K562 (cell line): Measurements from ENCODE around the gene TUBA1B. TPM values are rescaled to one million over a fixed set of nuclear protein-coding genes. Genes with fewer than 3 reads are reported as not detected.

Experiments
- CBX5 ChIP-seq: IDR thresholded peaks from 2 replicates; pipeline ENCODE4 v1.6.1; 2014; ENCODE audit warnings: low read depth, borderline replicate concordance
- GTF2A2 ChIP-seq: IDR thresholded peaks from 2 replicates; pipeline ENCODE4 v1.6.1; 2016; ENCODE audit warnings: mild to moderate bottlenecking, missing genetic modification characterization, missing compliant biosample characterization
- GTF2E2 ChIP-seq: fragments of 200-800 bp; sonication (Bioruptor generic); IDR thresholded peaks from 2 replicates; pipeline ENCODE4 v1.6.1; 2016; ENCODE audit warnings: missing genetic modification characterization, missing compliant biosample characterization
- NBN ChIP-seq: fragments of 450-650 bp; IDR thresholded peaks from 2 replicates; pipeline ENCODE4 v1.6.1; 2016; ENCODE audit warnings: low read depth, mild to moderate bottlenecking
- PHB ChIP-seq: fragments of 250-450 bp; sonication (Bioruptor Pico); IDR thresholded peaks from 2 replicates; pipeline ENCODE4 v1.5.0; 2021
- RBM14 ChIP-seq: fragments of 200-400 bp; formaldehyde crosslinking; IDR thresholded peaks from 2 replicates; pipeline ENCODE4 v1.6.1; 2018; ENCODE audit warnings: low read depth, mild to moderate bottlenecking, low read length, moderate library complexity, borderline replicate concordance; ENCODE audit not compliant: insufficient read depth
- RBM15 ChIP-seq: fragments of 200-400 bp; formaldehyde crosslinking; IDR thresholded peaks from 2 replicates; pipeline ENCODE4 v1.6.1; 2018; ENCODE audit warnings: mild to moderate bottlenecking, low read length, moderate library complexity; ENCODE audit not compliant: insufficient read depth
- SIRT6 ChIP-seq: IDR thresholded peaks from one replicate; pipeline ENCODE4 v1.6.1; 2012; ENCODE audit warnings: low read depth, mild to moderate bottlenecking, control low read depth, inconsistent platforms, low read length, moderate library complexity
- SUPT5H ChIP-seq: fragments of 450-650 bp; IDR thresholded peaks from 2 replicates; pipeline ENCODE4 v1.6.1; 2016
- polyA plus RNA-seq, 8 experiments: library from polyadenylated mRNA; depleted of rRNA in 4 of 8; stranded (reverse) in 5 of 8; unstranded in 3 of 8; fragments of >200 nt; fragmentation: Nextera tagmentation in 2 of 8; fragmentation: Illumina TruSeq in 1 of 8; extraction: Ambion mirVana in 2 of 8; extraction: Trizol in 1 of 8; gene quantifications; 2 replicates each; pipeline versions ENCODE4 v1.2.1 to v1.2.3, GENCODE V29; 2011 to 2014; ENCODE audit warnings: inconsistent platforms in 1 of 8, missing spikeins in 1 of 8
- total RNA-seq, 7 experiments: library from RNA; depleted of rRNA in 6 of 7; stranded (reverse); fragments of >200 nt in 6 of 7; fragmentation: Illumina TruSeq in 2 of 7; extraction: Trizol in 2 of 7; gene quantifications; 2 replicates each; pipeline versions ENCODE4 v1.2.1 to v1.2.3, GENCODE V29; 2011 to 2021; ENCODE audit warnings: low replicate concordance in 1 of 7
- TF ChIP-seq, protein P1 (sequence below), 2 experiments: fragments of 450-650 bp; formaldehyde crosslinking in 1 of 2; IDR thresholded peaks; 2 replicates each; pipeline versions ENCODE4 v1.4.0 to v1.6.1; 2014 to 2020; ENCODE audit warnings: mild to moderate bottlenecking in 2 of 2, borderline replicate concordance in 1 of 2, low read depth in 1 of 2
- TF ChIP-seq, protein P2 (sequence below): fragments of 450-650 bp; IDR thresholded peaks from 2 replicates; pipeline ENCODE4 v1.6.1; 2016; ENCODE audit warnings: borderline replicate concordance
- TF ChIP-seq, protein P3 (sequence below): fragments of 250-450 bp; sonication (Bioruptor Pico); IDR thresholded peaks from 2 replicates; pipeline ENCODE4 v1.8.0; 2022; ENCODE audit warnings: moderate library complexity, mild to moderate bottlenecking, inconsistent platforms
- TF ChIP-seq, protein P4 (sequence below), 2 experiments: fragments of 450-650 bp; IDR thresholded peaks; 2 replicates each; pipeline ENCODE4 v1.6.1; 2016

Gene TUBA1B
- total and polyA plus RNA-seq, 9 of the 15 experiments (the other 6 are each of a cell fraction or from before 2014, with no cell fraction given) = 2,189 to 4,624 (median 2,628) TPM

DNA sequence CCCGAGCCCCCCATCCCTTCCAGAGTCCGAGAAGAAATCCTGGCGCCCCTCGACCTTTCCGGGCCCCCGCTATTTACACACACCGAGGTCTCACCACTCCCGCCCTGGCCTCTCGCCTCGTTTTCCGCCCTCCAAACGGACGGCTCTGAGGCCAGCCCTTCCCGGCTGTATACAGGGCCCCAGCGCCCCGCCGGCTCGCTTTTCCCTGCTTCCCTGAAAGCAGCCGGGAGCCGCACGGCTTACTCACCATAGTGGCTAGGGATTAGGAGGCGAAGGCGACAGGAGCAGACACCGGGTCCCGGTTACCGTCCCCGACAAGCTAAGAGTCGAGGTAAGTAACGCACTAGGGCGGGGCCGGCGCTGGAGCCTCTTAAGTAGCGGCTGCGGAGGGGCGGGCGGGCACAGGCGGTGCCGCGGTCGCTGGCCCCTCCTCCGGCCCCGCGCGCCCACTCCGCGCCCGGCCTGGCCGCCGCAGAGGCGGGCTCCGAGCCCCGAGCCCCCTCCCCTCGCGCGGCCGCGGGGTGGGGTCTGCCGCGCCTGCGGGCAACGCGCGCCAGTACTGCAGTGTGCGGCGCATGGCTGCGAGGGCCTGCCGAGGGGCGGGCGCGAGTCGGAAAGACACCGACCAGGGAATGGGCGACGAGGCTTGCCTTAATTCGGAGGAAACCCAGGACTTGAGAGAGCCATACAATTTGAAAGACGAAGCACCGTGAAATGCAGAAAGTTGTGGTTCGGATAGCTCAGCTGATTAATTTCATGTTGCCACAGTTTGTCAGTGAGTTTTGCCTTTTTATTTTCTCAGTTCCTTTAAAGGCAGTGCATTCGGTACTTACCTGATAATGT lies at the start of gene TUBA1B (continued):
- TF ChIP-seq, protein P1, sequence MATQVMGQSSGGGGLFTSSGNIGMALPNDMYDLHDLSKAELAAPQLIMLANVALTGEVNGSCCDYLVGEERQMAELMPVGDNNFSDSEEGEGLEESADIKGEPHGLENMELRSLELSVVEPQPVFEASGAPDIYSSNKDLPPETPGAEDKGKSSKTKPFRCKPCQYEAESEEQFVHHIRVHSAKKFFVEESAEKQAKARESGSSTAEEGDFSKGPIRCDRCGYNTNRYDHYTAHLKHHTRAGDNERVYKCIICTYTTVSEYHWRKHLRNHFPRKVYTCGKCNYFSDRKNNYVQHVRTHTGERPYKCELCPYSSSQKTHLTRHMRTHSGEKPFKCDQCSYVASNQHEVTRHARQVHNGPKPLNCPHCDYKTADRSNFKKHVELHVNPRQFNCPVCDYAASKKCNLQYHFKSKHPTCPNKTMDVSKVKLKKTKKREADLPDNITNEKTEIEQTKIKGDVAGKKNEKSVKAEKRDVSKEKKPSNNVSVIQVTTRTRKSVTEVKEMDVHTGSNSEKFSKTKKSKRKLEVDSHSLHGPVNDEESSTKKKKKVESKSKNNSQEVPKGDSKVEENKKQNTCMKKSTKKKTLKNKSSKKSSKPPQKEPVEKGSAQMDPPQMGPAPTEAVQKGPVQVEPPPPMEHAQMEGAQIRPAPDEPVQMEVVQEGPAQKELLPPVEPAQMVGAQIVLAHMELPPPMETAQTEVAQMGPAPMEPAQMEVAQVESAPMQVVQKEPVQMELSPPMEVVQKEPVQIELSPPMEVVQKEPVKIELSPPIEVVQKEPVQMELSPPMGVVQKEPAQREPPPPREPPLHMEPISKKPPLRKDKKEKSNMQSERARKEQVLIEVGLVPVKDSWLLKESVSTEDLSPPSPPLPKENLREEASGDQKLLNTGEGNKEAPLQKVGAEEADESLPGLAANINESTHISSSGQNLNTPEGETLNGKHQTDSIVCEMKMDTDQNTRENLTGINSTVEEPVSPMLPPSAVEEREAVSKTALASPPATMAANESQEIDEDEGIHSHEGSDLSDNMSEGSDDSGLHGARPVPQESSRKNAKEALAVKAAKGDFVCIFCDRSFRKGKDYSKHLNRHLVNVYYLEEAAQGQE (IDR thresholded peaks at IDR 0.05; ENCODE audit: borderline replicate concordance) = no peak
- TF ChIP-seq, protein P1 (CRISPR knock-in tag; IDR thresholded peaks at IDR 0.05; ENCODE audit: low read depth) = 0 out of 2 replicates have a peak, but pooled peaks have one; percentile 46
- peak; percentile 95 for TF ChIP-seq GTF2A2 (tag)
- TF ChIP-seq SUPT5H = peak; percentile 100
- peak; percentile 98; the same call in 1 of the 2 replicates for TF ChIP-seq RBM14
- TF ChIP-seq, protein P2, sequence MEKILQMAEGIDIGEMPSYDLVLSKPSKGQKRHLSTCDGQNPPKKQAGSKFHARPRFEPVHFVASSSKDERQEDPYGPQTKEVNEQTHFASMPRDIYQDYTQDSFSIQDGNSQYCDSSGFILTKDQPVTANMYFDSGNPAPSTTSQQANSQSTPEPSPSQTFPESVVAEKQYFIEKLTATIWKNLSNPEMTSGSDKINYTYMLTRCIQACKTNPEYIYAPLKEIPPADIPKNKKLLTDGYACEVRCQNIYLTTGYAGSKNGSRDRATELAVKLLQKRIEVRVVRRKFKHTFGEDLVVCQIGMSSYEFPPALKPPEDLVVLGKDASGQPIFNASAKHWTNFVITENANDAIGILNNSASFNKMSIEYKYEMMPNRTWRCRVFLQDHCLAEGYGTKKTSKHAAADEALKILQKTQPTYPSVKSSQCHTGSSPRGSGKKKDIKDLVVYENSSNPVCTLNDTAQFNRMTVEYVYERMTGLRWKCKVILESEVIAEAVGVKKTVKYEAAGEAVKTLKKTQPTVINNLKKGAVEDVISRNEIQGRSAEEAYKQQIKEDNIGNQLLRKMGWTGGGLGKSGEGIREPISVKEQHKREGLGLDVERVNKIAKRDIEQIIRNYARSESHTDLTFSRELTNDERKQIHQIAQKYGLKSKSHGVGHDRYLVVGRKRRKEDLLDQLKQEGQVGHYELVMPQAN = peak; percentile 64
- TF ChIP-seq CBX5 = no peak
- TF ChIP-seq RBM15 = peak; percentile 27; the same call in 1 of the 2 replicates
- TF ChIP-seq, protein P3, sequence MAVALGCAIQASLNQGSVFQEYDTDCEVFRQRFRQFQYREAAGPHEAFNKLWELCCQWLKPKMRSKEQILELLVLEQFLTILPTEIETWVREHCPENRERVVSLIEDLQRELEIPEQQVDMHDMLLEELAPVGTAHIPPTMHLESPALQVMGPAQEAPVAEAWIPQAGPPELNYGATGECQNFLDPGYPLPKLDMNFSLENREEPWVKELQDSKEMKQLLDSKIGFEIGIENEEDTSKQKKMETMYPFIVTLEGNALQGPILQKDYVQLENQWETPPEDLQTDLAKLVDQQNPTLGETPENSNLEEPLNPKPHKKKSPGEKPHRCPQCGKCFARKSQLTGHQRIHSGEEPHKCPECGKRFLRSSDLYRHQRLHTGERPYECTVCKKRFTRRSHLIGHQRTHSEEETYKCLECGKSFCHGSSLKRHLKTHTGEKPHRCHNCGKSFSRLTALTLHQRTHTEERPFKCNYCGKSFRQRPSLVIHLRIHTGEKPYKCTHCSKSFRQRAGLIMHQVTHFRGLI (CRISPR knock-in tag) = no peak
- TF ChIP-seq NBN = peak; percentile 45
- peak; percentile 92 for TF ChIP-seq PHB (CRISPR knock-in tag)
- TF ChIP-seq, protein P4, sequence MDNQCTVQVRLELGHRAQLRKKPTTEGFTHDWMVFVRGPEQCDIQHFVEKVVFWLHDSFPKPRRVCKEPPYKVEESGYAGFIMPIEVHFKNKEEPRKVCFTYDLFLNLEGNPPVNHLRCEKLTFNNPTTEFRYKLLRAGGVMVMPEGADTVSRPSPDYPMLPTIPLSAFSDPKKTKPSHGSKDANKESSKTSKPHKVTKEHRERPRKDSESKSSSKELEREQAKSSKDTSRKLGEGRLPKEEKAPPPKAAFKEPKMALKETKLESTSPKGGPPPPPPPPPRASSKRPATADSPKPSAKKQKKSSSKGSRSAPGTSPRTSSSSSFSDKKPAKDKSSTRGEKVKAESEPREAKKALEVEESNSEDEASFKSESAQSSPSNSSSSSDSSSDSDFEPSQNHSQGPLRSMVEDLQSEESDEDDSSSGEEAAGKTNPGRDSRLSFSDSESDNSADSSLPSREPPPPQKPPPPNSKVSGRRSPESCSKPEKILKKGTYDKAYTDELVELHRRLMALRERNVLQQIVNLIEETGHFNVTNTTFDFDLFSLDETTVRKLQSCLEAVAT (IDR thresholded peaks at IDR 0.05) = peak; percentile 93 to 94
- peak; percentile 91 for TF ChIP-seq GTF2E2
- peak; percentile 31 for TF ChIP-seq SIRT6
